GM18873 (cell line): ENCODE results near the gene MFNG.

ENCODE experiments used
- ATAC-seq: cut with Tn5 transposase; IDR thresholded peaks from one replicate; pipeline ENCODE4 v1.9.1; 2021; ENCODE audit warnings: mild to moderate bottlenecking, moderate library complexity, moderate number of reproducible peaks; ENCODE audit not compliant: unreplicated experiment, low FRiP score

The MFNG gene

DNA sequence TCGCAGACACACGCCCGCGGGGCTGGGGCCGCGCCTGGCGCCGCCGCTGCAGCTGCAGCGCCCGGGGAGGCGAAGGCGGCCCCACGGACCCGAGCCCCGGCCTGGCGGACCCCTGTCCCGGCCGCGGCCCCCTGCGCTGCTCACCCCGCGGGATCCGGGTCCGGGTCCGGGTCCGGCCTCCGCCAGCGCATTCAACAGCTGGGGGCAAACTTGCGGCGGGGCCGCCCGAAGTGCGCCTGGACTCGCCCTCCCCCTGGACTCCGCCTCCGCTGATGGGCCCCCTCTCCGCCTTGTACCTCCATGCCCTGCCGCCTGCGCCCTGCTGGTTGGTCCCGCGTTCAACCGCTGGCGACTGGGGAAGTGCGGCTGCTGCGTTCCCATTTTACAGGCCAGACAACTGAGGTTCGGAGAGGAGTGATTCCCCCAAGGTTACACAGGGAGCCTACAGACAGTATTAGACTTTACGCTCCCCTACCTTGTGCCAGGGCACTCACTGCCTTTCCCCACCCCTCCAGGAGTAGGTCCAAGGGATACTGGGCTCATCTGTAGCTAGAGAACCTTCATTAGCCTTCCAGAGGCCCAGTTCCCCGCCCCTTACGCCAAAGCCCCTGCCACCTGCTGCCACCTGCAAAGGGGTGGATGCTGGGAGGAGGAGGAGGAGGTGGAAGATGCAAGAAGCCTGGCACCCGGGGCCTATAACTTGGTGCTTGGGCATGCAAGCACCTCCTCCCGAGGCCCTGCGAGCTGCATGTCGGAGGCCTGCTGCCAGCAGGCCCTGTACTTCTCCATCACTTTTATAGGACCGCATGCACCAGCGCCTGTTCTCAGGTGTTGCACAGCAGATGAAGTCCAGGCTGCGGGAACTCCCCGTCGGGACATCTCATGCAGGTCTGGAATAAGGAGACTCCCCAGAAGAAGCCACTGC lies 58.2 kb downstream of the MFNG start:
- no peak for ATAC-seq

DNA sequence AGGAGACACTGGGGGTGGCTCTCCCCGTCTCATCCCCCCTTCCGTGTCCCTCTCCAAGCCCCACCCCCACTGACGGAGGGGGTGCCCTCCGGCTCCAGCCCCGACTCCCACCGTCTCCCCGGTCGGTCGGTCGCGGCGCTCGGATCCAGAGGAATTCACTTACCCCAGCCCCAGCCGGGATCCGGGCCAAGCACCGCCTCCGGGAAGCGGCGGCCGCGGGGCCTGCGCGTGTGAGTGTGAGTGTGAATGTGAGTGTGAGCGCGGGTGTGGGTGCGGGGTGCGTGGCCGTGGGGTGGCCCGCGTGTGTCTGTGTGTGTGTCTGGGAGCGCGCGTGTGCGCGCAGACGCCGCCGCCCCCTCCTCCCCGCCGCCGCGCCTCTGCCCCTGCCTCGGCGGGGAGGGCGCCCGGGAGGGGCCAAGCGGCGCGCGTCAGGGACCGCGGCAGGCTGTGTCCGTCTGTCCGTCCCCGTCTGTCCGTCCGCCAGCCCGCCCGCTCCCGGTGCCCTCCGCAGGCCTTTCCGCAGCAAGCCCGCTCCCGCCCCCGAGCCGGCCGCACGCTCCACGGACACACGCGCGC lies 59.0 kb downstream of the MFNG start, which contains the start of gene ELFN2:
Gene ELFN2, minus strand, starts transcription at position 345 of the 576 bp plus-strand sequence. CDS start 51,945 bp downstream, outside the sequence.
- no peak for ATAC-seq

DNA sequence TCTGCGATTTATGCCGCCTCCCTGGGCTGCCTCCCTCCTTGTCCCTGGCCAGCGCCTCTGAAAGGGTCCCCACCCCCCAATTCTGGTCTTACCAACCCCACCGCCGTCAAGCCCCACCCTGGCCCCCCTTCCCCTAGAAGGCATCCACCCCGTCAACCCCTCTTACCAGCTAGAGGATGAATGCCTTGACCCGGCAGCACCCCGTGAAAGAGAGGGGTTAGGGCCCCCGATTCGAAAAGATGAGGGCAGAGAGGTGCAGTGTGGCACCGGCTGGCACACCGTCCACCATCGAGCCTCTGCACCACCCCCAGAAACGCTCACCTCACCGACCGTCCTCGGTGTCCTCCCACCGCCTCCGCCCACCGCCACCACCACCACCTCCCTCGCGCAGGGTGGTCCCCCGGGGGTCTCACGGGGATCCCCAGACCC lies 59.5 kb downstream of the MFNG start:
- no peak for ATAC-seq

DNA sequence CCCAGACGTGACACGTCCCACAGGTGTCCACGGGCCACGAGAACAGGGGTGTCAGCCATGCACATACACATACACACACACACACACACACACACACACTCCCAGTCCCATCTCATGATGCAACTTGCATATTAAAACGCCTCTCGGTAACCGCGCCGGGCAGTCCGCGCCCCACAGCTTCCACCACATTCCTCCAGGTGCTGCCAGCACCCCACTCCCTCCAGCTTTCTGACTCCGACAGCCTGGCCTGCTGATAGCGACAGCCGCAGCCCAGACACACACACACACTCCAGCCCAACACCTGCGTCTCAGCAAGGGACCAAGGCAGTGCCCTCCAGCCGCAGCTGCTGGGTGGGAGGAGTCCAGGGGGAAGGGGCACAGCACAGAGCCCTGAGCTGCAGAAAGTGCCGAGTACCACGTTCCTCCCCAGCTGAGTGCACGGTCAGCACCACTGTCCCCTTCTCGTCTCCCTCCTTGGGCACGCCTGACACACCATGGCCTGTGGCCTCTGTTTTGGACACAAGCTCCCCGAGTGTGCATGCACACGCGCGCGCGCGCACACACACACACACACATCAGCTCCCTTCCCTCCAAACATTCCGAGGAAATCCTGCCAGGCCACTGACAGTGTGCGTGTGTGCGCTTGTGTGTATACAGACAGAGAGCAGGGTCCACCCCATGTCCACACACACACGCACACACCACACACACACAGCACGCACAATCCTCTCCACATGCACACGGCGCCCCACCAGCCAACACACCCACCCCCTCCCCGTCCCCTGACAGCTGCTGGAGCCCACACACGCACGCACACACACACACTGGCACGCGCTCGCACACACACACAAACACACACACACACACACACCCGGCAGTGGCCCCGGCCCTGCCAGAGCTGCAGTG lies 60.1 kb downstream of the MFNG start:
- no peak for ATAC-seq

GRCh38 chr22:37425369-37425768 lies 60.8 kb downstream of the MFNG start:
- ATAC-seq, result no peak

DNA sequence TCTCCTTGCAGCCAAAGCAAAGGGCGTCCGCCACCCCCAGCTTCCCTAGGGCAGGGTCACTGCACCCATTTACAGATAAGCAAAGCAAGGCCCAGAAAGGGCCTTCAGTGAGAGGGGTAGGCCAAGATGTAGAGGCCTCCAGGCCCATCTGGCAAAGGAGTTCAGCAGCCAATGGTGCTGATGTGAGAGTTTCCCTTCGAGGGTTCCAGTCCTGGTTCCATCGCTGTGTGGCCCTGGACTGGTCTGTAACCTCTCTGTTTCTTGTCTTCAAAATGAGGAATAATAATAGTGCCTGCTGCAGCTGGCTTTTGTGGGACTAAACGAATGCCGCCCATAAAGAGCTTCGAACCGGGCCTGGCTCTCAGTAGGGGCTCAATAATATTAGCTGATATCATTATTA lies 62.9 kb downstream of the MFNG start:
- no peak for ATAC-seq

DNA sequence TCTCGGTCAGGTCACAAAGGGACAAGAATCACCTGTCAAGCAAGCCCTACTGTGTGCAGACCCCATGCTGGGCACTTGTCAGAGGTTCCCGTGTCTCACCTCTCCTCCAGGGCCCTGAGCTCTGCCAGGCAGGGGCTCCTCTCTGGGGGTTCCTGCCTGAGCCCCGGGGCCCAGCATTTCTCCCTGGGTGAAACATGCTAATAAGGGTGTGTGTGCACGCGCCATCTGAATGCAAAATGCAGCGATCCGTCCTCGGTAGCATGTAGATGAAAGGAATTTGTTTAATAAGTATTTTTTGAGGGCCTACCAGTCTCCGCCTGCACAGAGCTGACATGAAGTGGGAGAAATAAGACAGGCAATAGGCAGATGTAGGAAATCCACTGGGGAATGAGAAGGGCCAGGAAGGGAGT lies 64.7 kb downstream of the MFNG start:
- ATAC-seq, result no peak

- no peak for ATAC-seq
Measured at GRCh38 chr22:37420686-37421467, 65.3 kb downstream of the MFNG start.

- no peak for ATAC-seq
Measured at GRCh38 chr22:37419969-37420685, 66.1 kb downstream of the MFNG start.

GRCh38 chr22:37419370-37419968 lies 66.7 kb downstream of the MFNG start:
- ATAC-seq, result no peak
